Muscle layer of duodenum (tissue), 2 donors: ENCODE data around the gene SUPT20H.
"Not testable (repeated sequence)": the region's sequence is repeated elsewhere in the genome, so short reads cannot be mapped to it uniquely, and the experiment has no call there.

Source experiments
- H3K27ac ChIP-seq: one replicate; pipeline ENCODE4 v1.7.0; 2013; ENCODE audit warnings: mild to moderate bottlenecking, low read length
- H3K27me3 ChIP-seq: one replicate; pipeline ENCODE4 v1.7.0; 2013; ENCODE audit warnings: low read depth, mild to moderate bottlenecking, control low read depth, low read length
- H3K36me3 ChIP-seq, 2 donors: one replicate each; pipeline ENCODE4 v1.7.0; 2013; ENCODE audit warnings: low read length in 2 of 2, control low read depth in 1 of 2, mild to moderate bottlenecking in 1 of 2; ENCODE audit not compliant: insufficient read depth in 2 of 2, control insufficient read depth in 1 of 2
- H3K4me1 ChIP-seq, 2 donors: one replicate each; pipeline ENCODE4 v1.7.0; 2013; ENCODE audit warnings: low read length in 2 of 2, mild to moderate bottlenecking in 2 of 2, control low read depth in 1 of 2, moderate library complexity in 1 of 2; ENCODE audit not compliant: insufficient read depth in 2 of 2, control insufficient read depth in 1 of 2
- H3K4me3 ChIP-seq, 2 donors: one replicate each; pipeline ENCODE4 v1.7.0; 2013; ENCODE audit warnings: low read length in 2 of 2, low read depth in 1 of 2, mild to moderate bottlenecking in 1 of 2
- H3K9me3 ChIP-seq, 2 donors: one replicate each; pipeline ENCODE4 v1.7.0; 2013; ENCODE audit warnings: low read length in 2 of 2, control low read depth in 1 of 2, mild to moderate bottlenecking in 1 of 2; ENCODE audit not compliant: control insufficient read depth in 1 of 2
- donor health status: healthy.

SUPT20H gene

DNA sequence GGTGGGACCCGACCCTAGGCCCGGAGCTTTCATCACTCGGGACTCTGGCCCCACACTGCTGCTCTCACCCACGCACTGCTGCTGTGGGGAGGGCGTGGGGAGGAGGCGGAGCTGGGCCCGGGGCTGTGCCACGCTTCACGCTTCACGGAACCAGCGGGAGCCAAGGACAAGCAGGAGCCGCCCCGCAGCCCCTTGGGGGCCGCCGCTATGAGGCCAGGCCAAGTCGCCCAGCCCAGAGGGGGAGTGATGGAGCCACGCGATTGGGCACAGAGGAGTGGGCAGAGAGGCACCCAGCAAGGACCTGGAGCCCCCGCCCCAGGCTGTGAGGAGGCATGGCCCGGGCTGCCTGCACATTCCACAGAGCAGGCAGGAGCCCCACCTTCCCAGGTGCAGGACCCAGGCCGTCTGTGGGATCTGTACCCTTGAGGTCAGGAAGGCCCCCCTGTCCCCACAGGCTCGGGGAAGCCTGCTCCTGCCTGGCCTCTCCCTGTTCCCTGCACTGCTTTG, 10.2 kb upstream of the SUPT20H start:
- H3K27ac ChIP-seq, result no peak overlapping the region
- no peaks in the 10 kb centered on the region for H3K9me3 ChIP-seq
- H3K36me3 ChIP-seq, result no peaks in the 10 kb centered on the region
- no peaks in the 10 kb centered on the region for H3K27me3 ChIP-seq
- no peak overlapping the region for H3K4me3 ChIP-seq
- H3K4me1 ChIP-seq, result no peaks in the 10 kb centered on the region

DNA sequence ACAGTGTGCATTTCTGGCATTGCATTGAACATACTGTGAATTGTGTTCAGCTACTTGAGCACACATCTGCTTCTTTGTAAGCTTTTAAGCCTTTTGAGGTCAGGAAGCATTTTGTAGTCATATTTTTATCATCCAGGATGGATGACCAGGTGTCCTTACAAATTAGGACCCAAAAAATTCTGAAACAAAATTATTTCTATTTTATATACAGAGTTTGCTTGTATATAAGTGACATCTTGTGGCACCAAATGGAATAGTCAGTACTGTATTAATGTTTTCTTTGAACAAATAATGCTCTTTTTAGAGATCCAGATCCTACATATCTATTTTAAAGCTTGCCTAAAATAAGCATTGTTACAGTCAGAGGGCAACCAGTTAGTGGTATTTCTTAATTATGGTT, 9.5 kb upstream of the SUPT20H start:
- Histone ChIP-seq H3K4me1 (no peaks in the 10 kb centered on the region), H3K4me3 (no peak overlapping the region), H3K9me3 (no peaks in the 10 kb centered on the region), H3K27ac (no peak overlapping the region), H3K36me3 (no peaks in the 10 kb centered on the region), H3K27me3 (no peaks in the 10 kb centered on the region)

DNA sequence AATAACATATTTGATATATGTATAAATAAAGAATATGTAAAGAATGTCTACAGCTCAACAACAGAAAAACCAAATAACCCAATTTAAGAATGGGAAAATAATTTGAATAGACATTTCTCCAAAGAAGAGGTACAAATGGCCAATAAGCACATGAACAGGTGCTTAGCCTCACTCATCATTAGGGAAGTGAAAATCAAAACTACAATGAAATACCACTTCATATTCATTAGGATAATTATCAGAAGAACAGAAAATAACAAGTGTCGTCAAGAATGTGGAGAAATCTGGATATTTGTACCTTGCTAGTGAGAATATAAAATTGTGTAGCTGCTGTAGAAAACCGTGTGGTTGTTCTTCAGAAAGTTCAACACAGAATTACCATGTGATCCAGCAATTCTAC, 8.4 kb upstream of the SUPT20H start:
- Histone ChIP-seq H3K4me1 (no peaks in the 10 kb centered on the region), H3K4me3 (no peak overlapping the region), H3K27ac (no peak overlapping the region), H3K9me3 (no peaks in the 10 kb centered on the region), H3K27me3 (no peaks in the 10 kb centered on the region), H3K36me3 (no peaks in the 10 kb centered on the region)

DNA sequence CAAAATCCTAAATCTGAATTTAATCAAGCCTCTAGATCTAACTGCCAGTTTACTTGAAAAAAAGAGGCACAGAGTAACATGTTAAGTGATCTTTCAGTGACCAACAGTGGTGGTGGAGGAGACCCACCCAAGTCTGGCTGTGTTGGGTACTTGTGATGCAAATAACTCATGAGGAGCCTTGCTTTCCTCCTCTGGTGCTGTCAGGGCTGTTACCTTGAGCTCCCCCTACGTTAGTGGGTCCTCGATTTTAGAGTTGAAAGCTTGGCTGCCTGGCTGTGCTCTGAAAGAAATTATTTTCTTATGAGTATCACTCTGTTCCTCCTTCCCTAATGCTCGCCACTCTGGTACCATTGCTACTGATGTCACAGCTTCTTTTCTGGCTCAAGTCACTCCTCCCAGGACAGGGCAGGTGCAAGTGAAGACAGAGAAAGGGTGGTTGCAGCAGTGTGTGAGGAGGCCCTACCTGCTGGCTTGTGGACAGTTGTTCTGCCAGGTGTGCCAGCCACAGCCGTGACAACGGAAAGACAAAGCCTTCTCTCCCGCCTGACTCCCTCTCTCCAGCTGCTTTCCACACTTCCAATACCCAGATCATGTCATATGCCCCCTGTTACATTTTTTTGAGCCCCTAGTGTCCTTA, 6.5 kb upstream of the SUPT20H start:
- no peaks in the 10 kb centered on the region for H3K27me3 ChIP-seq
- H3K4me1 ChIP-seq, result no peaks in the 10 kb centered on the region
- no peak overlapping the region for H3K4me3 ChIP-seq

DNA sequence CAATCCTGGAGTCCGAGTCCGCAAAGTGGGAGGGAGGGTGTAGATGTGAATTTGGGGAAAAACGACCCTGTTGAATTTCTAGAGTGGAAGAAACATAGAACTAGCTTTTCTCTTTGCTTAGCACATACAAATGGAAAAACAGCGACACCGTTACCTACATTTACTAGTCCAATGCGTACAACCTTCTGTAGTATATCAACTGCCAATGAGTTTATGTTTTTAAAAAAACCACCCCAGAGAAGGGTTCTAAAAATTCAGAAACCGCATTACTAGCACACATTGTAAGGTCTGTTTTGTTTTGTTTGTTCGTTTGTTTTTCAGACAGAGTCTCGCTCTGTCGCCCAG, 332 bp upstream of the SUPT20H start:
- no peaks in the 10 kb centered on the region for H3K36me3 ChIP-seq
- no peaks in the 10 kb centered on the region for H3K27me3 ChIP-seq
- H3K4me3 ChIP-seq, result peak overlapping the region; percentile 89 to 92
- no peaks in the 10 kb centered on the region for H3K9me3 ChIP-seq
- H3K27ac ChIP-seq, result no peak overlapping the region
- H3K4me1 ChIP-seq, result peaks cover 0 to 15% of the 10 kb centered on the region in 2 donors

More for the DNA sequence above, 6.5 kb upstream of the SUPT20H start:
- Histone ChIP-seq H3K36me3 (no peaks in the 10 kb centered on the region), H3K27ac (no peak overlapping the region), H3K9me3 (no peaks in the 10 kb centered on the region)

DNA sequence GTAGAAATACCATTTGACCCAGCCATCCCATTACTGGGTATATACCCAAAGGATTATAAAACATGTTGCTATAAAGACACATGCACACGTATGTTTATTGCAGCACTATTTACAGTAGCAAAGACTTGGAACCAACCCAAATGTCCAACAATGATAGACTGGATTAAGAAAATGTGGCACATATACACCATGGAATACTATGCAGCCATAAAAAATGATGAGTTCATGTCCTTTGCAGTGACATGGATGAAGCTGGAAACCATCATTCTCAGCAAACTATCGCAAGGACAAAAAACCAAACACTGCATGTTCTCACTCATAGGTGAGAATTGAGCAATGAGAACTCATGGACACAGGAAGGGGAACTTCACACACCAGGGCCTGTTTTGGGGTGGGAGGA, 3.3 kb downstream of the SUPT20H start:
- H3K4me1 ChIP-seq, result peaks cover 0 to 15% of the 10 kb centered on the region in 2 donors
- not testable (repeated sequence) for H3K27ac ChIP-seq, H3K36me3 ChIP-seq, H3K27me3 ChIP-seq, H3K9me3 ChIP-seq, H3K4me3 ChIP-seq

DNA sequence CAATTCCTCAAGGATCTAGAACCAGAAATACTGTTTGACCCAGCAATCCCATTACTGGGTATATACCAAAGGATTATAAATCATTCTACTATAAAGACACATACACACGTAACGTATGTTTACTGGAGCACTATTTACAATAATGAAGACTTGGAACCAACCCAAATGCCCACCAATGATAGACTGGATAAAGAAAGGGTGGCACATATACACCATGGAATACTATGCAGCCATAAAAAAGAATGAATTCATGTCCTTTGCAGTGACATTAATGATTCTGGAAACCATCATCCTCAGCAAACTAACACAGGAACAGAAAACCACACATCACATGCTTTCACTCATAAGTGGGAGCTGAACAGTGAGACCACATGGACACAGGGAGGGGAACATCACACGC, 6.4 kb downstream of the SUPT20H start:
- H3K9me3 ChIP-seq, H3K27me3 ChIP-seq, H3K27ac ChIP-seq, H3K4me3 ChIP-seq, H3K36me3 ChIP-seq, H3K4me1 ChIP-seq: not testable (repeated sequence)

DNA sequence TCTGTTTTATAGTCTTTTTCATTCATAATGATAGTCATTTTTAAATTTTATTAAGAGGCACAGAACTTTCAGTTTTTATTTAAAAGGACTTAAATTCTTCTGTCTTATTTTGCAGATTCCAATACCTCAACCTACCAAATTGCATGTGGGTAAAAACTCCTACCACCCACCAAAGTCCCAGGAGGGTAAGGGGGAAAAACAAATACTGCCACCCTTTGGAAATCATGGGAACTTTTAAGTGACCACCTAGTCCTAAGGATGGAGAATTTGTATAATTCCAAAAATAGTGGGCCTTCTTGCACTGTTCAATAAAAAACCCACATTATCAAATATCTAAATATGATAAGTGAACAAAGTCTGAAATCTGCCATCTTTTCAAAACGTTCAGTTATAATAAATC, 9.7 kb downstream of the SUPT20H start:
- H3K4me3 ChIP-seq, result no peak overlapping the region
- H3K27ac ChIP-seq, result no peak overlapping the region
- H3K27me3 ChIP-seq, result no peaks in the 10 kb centered on the region
- H3K36me3 ChIP-seq, result peaks cover 16 to 26% of the 10 kb centered on the region in 2 donors
- no peaks in the 10 kb centered on the region for H3K9me3 ChIP-seq
- H3K4me1 ChIP-seq, result no peaks in the 10 kb centered on the region

DNA sequence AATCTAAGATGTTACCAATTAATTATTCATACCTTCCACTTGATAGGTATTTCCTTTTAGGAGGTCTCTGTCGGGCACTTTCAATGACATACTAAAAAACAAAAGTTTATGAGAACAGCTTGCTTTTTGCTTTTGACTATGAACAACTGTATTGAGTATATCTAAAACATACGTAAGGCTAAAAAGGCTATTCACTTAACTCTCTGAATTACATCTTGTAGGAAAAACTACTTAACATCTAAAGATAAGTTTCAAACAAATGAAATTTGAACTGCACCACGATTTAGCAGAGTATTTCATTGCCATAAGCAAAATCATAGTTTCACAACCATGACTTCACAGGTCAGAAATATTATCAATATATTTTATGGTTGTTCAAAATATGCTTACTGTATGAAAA, 11.6 kb downstream of the SUPT20H start:
- Histone ChIP-seq H3K4me3 (no peak overlapping the region), H3K9me3 (no peaks in the 10 kb centered on the region), H3K36me3 (peaks cover 26 to 41% of the 10 kb centered on the region in 2 donors), H3K4me1 (no peaks in the 10 kb centered on the region), H3K27ac (no peak overlapping the region), H3K27me3 (no peaks in the 10 kb centered on the region)

DNA sequence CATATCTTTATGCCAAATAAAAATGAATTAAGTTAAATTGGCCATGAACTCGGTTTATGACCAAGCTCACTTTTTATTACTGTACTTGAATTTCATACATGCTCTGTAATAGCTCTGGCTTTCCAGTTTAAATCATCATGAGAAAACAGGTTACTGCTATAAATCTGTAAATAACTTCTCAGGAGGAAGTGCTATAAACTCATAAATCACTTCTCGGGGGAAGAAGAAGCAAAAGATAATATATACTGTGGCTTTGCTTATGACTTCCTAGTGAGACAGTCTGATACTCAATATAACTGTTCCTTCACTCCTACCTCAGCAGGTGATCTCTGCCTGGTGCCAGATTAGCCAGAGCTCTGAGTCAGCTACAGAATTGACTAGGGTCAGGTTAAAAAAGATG, 12.5 kb downstream of the SUPT20H start:
- Histone ChIP-seq H3K9me3 (no peaks in the 10 kb centered on the region), H3K27me3 (no peaks in the 10 kb centered on the region), H3K36me3 (peaks cover 34 to 49% of the 10 kb centered on the region in 2 donors), H3K4me1 (no peaks in the 10 kb centered on the region), H3K4me3 (no peak overlapping the region), H3K27ac (no peak overlapping the region)

DNA sequence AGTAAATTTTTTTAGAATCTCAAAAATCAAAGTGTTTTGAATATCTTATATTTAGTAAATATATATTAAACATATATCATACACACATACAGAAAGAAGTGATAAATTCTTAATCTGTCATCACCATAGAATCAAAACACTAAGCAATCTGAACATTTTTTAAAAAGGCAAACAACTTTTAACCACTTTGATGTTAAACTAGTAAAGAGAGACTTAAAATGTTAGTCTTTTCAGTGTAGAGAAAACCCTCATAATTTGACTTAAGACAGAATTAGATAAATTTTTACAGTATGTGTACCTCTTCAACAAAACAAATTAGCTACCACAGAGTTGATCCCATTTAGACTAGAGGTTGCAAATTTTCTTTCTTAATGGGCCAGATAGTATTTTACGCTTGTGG, 13.4 kb downstream of the SUPT20H start:
- Histone ChIP-seq H3K36me3 (peaks cover 43 to 56% of the 10 kb centered on the region in 2 donors), H3K4me3 (no peak overlapping the region), H3K4me1 (no peaks in the 10 kb centered on the region), H3K27me3 (no peaks in the 10 kb centered on the region), H3K27ac (no peak overlapping the region), H3K9me3 (no peaks in the 10 kb centered on the region)

DNA sequence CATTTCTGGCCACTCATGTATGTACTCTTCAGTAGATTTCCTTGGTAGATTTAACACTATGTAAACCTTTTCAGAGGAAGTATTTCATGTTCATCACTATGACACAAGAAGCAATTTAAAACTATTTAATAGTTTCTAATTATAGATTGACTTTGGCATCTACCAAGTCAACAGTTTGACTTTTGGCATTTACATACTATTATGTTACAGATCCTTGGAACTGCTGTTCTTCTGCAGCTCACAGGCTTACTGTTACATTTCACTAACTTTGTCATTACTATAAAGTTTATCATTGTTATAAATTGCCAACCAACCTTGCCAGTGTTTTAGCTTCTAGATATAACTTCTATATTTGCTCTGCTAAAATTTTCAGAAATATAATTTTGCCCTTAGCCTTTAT, 18.7 kb downstream of the SUPT20H start:
- no peaks in the 10 kb centered on the region for H3K9me3 ChIP-seq
- H3K36me3 ChIP-seq, result peaks cover 51 to 56% of the 10 kb centered on the region in 2 donors
- no peaks in the 10 kb centered on the region for H3K4me1 ChIP-seq
- H3K27me3 ChIP-seq, result no peaks in the 10 kb centered on the region
- no peak overlapping the region for H3K4me3 ChIP-seq
- H3K27ac ChIP-seq, result no peak overlapping the region
